ENCODE results near the gene ATP8A1.
"Not testable (repeated sequence)": the region's sequence is repeated elsewhere in the genome, so short reads cannot be mapped to it uniquely, and the experiment has no call there.

Gene ATP8A1

DNA sequence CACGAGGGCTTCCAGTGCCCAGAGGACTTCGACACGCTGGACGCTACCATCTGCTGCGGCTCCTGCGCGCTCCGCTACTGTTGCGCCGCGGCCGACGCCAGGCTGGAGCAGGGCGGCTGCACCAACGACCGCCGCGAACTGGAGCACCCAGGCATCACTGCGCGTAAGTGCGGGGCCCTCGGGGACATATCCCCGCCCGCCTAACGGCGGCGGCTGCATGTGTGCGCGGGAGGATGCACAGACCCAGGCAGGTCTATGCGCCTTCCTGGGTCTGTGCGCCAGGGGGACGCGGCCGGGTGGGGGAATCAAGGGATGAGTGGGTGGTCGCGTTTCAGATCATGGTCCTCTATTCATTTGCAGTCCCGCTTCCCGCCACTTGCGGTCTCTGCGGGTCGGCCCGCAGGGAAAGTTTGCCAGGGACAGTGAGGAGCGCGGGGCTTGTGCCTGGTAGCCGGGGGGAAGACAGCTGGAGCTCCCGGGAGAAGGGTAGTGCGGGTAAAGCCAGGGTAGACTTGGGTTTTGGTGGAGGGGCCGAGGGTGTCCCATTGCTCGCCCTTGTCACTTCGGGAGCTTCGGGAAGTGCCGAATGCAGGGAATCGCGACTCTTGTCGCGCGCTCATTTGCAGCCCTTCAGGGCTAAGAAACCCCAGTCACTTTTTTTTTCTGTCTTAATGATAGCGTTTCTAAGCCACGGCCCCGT is 258.6 kb downstream of the ATP8A1 start:
- no peak for DNase-seq

DNA sequence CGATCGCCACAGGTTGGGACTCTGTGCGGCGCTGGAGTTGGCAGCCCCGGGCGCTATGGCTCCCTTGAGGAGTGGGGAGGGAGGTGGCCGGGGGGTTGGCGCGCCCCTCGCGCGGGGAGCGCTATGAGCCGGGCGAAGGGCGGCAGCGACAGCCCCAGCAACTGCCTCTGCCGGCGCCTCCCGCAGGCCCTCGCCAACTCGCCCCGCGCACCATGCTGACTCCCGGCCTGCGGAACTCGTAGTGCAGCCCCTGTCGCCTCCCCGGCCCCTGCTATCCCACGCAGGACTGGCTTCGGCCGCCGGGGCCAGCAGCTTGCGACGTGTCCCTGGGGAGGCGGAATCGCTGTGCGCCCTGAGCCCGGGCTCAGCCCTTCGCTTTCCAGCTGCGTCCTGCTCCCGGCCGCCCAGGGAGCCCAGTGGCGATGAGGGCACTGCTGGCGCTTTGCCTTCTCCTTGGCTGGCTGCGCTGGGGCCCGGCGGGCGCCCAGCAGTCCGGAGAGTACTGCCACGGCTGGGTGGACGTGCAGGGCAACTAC is 259.2 kb downstream of the ATP8A1 start:
- no peak for DNase-seq

DNA sequence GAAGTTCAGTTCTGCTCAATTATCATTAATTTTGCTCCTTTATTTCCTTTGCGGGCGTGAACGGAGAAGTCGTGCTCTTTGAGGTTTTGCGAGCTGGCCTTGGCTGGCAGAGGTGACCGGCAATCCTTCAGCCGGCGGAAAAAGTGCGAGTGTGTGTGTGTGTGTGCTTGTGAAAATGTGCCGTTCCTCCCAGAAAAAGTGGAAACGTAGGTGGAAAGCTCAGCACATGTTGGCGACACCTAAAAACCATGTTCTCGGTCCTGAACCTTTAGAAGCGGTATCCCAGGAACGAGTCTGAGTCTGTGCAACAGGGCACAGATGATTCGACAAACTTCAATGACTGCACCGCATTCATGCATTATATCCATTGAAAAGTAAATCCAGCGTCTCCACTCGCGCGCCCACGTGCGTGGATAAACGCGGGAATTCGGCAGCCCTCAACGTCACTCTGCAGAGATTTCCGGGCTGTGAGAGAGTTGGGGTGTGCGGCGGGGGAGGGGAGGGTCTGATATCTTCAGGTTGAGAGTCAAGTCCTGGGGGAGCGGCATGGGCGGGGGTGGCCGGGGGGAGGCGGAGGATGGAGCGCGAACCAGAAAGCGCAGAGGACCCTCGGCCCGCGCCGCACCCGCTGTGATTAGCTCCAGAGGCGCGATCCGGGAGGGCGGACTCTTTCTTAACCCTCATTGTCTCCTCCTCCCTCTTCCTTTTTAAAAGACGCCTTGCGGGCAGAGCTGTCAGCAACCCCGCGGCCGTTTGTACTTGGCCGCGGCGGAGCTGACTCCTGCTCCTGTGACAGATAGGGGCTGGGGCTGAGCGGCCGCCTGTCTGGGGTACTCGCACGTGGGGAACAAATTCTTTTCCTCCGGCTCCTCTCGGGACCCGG is 259.9 kb downstream of the ATP8A1 start, which contains the start of gene SHISA3:
Gene SHISA3, plus strand, starts transcription at position 737 of the 883 bp plus-strand sequence. CDS start 569 bp downstream, outside the sequence.
- DNase-seq = no peak

DNA sequence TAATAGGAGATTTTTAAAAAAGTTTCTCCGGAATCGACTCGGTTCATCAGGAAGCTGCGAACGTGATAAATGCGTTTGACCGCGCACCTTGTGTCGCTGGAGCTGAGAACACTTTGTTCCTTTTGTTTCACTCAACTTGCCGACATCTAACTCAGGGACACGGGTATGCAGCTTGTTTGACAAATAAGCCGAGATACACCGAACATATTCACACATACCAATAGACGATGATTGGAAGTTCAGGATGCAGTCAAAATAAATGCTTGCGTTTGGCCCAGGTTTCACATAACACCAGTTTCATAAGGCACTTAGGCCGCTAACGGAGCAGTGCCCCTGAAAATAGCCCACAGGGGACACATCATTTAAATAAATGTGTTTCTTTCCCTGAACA is 260.5 kb downstream of the ATP8A1 start:
- DNase-seq = no peak

DNA sequence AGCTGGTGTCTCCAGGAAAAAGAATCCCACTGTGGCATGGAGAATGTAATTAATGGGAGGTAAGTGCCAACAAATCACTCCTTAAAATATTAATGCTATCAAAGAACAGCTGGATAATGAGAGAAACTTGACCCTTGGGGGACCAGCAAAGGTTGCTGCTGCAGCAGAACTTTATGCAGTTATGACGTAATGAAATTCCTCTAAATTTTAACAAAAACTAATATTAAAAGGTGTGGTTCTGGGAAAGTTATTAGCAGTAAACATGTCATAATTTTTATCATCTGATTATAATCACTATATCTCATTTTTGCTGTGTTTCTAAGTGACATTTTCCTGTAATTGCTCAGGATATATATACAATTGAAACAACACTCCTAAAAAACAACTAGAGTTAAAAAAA is 261.3 kb downstream of the ATP8A1 start:
- DNase-seq = no peak

DNA sequence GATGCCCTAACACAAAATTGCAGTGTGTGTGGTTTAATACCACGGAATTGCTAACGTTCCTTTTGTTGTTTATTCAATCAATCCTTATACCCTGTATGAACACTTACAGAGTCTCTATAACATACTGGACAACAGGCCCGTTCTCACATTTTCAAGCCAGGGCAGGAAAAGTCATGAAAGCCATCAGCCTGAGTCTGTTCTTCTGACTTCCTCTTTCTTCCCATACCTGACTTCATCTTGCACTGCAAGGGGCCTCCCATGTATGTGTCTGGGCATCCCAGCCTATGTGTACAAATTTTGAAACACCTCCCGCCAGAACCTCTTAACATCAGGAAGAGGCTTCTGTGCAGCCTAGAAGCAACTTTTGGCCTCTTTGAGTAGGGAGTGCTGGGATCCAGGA is 264.5 kb downstream of the ATP8A1 start:
- DNase-seq = no peak

DNA sequence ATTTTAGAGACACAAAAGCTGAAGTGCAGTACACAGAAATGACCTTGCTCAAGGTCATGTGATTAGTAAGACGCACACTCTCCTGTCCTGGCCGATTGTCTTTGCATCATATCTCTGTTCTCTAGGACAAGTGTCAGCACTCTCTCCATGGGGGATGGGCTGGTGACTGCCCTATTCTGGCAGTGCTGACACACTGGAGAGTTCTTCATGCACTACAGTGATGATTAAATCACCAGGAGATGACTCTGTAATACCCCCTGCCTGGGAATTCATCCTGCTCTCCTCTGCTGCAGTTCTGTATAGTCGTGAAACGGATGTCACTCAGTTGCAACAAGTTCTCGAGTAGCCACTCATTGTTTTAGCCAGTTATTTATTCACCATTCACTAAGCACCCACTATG is 264.9 kb downstream of the ATP8A1 start:
- no peak for DNase-seq

DNA sequence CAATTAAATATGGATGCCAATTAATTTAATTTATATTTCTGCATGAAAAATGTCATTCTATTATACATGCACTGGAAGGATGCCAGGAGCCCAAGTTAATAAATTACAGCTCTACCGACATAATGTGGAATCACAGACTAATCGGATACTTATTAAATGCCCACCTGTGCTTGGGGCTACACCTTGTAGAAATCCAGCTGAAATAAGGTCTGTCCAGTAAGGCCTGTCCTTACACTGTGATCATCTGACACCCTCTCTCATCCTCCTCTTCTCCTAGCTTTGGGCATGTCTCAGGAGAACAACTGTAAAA is 265.6 kb downstream of the ATP8A1 start:
- no peak for DNase-seq

DNA sequence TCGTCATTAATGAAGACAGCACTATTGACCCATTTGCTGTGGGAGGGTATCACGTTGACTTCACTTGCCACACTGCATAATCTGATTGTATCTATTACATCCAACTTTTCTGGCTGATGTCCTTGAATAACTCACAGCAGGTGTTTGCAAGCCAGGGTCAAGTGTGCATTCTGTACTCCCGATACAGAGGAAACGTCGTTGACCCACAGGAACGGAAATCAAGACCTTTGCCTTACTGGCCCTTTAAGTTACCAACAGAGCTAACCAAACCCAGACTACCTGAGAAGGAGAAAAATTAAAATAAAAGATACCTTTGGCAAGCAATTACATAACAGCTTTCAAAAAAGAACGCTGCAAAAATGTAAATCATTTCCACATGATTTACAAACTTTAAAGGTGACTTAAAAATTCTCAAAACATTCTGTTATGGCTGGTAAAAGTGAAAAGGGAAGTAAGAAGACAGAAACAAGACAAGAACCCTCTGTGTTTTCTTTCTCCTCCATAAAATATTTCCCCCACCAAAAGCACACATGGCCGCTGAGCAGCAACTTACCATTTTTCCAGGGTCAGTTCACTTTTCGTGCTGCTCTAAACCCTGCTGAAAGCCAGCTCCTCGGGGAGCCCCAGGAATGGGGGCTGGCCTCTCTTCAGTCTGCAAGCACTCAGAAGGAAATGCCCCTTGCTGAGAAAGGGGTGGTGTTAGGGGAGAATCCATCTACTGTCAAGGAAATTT is 266.1 kb downstream of the ATP8A1 start:
- no peak for DNase-seq

DNA sequence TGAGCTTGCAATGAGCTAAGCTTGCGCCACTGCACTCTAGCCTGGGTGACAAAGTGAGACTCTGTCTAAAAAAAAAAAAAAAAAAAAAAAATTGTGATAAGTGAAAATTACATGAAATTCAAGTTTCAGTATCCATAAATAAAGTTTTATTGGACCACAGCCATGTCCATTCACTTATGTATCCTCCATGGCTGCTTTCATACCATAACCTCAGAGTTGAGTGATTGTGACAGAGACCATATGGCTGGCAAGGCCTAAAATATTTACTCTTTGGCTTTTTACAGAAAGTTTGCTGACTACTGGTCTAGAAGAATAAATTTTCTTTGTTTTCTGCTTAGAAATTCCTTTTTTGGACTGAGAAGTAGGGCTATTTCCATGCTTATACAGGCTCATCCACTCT is 271.4 kb downstream of the ATP8A1 start:
- no peak for DNase-seq

DNA sequence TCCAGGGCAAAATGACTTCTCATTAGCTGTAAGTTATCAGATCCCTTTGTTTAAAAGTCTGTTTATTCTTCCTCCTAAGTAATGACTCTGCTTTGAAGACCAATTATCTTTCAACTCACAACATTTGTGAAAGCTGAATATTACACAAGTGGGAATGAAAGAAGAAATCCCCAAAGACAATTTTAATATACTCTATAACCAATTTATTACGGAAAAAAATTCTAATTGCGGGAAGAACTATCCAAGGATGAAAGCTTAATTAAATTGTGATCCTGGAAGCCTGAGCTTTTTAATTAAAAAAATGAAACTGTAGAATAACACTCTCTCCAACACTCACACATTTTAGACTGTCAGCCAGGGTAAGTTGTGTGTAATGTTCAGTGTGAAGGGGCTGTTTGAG is 275.2 kb downstream of the ATP8A1 start:
- DNase-seq = no peak

DNA sequence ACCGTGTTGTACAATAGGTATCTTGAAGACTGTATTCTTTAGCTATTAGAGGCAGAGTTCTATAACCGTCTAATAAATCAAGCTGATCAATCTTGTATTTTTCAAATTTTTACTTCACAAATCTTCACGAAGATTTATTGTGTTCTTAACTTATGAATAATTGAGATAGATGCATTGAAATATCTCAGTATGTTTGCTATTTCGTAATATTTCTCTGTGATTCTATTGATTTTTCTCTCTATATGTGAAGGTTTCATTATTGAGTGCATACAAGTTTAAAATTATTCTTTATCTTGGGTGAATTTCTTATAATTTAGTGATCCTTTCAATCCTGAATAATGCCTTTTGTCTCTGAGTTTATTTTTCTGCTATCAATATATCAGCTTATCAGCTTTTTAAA is 279.4 kb downstream of the ATP8A1 start:
- no peak for DNase-seq

DNA sequence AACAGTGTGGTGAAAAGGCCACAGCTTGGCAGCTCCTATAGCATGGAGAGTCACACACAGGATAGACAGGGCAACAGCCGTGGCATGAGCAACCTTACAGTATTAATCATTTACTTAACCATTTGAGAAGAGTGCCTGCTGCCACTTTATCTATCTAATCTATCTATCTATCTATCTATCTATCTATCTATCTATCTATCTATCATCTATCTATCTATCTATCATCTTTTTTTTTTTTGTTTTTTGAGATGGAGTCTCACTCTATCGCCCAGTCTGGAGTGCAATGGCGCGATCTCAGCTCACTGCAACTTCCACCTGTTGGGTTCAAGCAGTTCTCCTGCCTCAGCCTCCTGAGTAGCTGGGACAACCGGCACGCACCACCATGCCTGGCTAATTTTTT is 284.6 kb downstream of the ATP8A1 start:
- DNase-seq = not testable (repeated sequence)

DNA sequence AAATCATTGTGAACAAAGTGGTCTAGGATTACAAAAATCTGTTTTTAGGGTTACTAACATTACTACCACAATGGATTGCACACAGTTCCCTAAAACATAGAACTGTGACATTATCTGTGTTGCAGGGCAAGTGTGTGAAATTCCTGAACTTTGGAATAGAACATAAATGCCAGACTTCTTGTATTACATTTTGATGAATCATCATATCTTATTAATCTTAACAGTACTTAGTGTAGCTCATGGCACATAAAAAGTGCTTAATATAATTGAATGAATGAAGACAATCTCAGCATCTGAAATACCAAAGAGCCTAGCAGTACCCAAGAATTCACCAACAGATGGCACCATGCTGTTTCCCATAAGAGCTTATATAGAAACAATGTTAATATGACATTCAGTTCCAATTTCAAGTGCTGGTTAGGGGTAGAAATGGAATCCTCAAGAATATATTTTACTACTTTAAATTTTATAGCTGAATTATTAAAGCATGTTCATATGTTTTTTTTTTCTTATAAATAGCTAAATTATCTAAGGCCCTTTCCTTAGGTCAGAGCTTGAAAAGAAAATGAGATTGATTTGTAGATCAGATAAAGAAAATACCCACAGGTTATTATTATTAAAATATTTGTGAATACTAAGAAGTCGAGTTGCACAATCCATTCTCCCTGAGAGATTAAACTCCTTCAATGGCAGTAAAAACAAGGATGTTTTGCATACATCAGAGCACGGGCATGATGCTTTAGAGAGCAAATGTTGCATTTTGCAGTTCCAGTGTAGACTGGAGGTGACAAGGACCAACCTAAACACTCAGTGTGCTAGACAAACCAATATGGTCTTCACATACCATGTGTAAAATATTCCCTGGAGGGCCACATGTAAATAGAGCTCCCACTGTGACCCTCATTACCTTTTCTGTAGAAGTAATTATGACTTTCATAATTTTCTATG is 285.3 kb downstream of the ATP8A1 start:
- DNase-seq = no peak

DNA sequence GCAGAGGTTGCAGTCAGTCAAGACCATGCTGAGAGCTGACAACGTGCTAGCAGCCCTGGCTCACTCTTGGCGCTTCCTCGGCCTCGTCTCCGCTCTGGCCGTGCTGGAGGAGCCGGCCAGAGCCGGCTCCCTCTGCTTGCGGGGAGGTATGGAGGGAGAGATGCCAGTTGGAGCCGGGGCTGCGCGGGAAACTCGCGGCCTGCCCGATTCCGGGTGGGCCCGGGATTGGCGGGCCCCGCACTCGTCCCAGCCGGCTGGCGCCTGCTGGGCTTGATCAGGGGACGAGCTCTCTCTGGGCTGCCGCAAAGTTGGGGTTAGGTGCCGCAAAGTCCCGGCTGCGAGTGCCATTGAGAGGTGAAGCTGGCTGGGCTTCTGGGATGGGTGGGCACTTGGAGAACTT is 287.4 kb downstream of the ATP8A1 start:
- no peak for DNase-seq

DNA sequence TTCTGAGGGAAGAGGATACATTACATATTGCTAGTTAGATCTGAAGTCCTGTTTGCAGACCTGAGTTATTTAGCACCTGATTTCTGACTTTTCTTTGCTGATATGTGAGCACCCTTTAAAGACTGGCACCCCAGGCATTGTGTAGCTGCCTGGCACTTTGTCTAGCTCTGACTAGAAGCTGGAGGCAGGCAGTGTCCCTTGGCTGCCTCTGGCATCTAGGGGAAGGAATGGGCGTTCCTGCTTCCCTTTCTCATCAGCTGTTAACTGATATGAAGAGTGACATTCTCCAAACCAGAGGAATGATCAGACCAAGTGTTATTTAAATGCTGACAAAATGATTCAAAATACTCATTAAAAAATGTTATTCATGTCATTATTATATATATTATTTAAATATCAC is 289.9 kb downstream of the ATP8A1 start:
- no peak for DNase-seq

DNA sequence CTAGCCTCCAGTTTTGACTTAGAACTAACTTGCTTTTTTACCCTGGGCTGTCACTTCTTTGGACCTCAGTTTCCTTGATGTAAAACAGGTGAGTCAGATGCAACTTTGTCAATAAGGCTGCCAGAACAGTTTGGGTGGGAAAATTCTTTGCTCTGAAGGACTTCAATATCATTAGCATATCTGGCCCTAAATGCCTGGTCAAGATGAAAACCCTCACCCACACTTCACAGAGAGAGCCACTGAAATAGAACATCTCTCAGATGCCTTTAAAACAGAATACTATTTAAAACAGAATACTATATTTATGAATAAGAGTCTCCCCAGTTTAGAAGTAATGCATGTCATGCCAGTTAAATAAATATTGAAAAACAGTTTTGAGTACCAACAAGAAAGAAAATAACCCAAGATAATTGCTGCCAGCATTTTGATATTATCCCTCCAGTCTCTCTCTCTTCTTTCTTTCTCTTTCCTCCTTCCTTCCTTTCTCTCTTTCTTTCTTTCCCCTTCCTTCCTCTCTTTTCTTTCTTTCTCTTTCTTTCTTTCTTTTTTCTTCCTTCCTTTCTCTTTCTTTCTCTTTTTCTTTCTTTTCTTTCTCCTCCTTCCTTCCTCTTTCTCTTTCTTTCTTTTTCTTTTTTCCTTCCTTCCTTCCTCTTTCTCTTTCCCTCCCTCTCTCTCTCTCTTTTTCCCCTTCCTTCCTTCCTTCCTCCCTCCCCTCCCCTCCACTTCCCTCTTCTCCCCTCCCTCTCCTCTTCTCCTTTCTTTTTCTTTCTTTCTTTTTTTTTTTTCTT is 292.4 kb downstream of the ATP8A1 start:
- no peak for DNase-seq

DNA sequence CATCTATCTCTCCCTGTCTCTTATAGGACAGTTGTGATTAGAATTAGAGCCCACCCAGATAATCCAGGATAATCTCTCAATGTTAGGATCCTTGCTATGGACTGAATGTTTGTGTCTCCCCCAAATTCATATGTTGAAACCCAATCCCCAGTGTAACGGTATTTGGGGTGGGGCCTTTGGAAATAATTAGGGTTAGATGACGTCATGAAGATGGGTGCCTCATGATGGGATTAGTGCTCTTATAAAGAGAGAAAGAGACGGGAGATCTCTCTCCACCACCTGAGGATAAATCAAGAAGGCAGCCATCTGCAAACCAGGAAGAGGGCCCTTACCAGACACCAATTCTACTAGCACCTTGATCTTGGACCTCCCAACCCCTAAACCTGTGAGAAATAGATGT is 293.3 kb downstream of the ATP8A1 start:
- no peak for DNase-seq

DNA sequence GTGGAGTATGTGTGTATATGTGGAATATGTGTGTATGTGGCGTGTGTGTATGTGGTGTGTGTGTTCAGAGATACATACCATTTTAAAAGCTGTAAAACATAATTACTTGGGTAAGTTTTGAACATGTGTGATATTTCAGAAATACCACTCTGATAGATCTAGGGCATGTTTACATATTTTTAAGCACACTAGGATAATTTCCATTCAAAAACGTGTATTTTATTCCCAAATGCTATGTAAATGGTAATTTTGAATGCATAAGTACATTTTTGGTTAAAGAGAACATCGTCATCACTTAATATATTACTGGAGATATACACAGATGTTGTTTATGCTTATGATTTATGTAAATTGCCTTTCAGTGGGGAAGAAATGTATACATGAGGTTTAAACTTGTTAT is 294.3 kb downstream of the ATP8A1 start:
- DNase-seq = no peak

DNA sequence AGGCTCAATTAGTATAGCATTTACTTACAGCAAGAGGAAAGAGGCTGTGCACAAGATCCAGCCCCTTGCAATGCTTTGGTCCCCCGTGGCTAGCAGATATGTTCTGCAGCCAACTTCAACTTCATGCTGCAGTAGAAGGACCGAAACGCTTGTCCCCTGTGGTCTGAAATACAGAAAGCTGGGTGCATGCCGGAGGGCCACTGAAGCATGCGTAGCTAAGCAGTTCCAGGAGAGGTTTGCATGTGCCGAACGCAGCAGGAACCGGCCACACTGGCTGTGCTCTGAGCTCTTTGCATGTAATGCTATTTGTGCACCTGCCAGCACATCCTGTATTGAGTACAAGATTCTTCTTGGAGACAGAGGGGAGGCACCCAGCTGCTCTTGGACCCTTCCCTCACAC is 295.4 kb downstream of the ATP8A1 start:
- no peak for DNase-seq

DNA sequence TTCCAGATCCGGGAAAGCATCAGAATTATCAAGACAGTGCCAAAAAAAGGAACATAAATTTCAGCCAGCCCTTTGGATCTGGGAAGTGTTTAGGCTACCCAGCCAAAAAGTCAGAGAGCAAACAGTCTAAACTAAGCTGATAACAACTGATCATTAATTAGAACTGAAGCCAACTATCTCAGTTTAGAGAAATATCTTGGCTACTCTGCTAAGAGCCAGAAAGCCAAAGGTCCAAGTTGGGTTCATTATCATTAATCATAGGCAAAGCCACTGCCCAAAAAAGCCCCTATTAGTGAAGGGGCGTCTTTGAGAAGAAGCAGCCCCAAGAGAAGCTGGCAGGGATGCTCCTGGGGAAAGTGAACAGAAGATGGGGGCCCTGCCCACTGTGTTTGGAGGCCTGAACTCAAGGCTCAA is 296.6 kb downstream of the ATP8A1 start:
- DNase-seq = no peak

DNA sequence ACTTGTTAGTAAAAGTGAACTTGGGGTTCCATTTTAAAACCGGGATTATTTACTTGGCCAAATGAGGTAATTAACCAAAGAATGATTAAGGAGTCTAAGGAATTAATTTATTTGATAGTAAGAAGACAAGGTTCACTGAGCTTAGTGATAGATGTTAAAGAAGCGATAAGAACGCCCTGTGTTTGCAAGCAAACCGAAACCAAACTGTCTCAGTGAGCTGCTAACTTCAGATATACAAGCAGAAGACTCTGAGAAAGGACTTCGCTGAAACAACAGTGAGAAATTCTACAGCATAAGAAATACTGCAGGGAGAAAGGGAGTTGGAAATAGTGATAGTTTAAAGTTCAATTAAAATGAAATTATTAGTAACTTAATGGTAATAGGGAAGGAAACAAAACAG is 297.2 kb downstream of the ATP8A1 start:
- DNase-seq = no peak

All from NCI-H187 treated with DMSO at 0.1 percent for 48 hours (cell line).